Measurements from ENCODE around the gene CRYL1. TPM values are rescaled to one million over a fixed set of nuclear protein-coding genes. Genes with fewer than 3 reads are reported as not detected.

CRYL1 gene
- total RNA-seq, 2 experiments from 2014 or later = 17.5 to 18.2 TPM

- no peak for DNase-seq
- H3K4me3 Mint-ChIP-seq = no peak overlapping the region
- POLR2A ChIA-PET = no interaction called here
- H3K9me3 Mint-ChIP-seq = no peaks in the 10 kb centered on the region
- peak overlapping the region; percentile 23 for H3K27ac Mint-ChIP-seq
- peaks cover 12% of the 10 kb centered on the region for H3K27me3 Mint-ChIP-seq
- CTCF ChIA-PET = interaction anchor here (1.1 kb wide), 1 partner anchor 43 kb away, joined by 4 read pairs; no protein-coding TSS in a partner anchor
- H3K4me1 Mint-ChIP-seq (ENCODE audit: low read depth) = peaks cover 8% of the 10 kb centered on the region
- intact Hi-C loops (cut with micrococcal nuclease) = no loop called here
- no peaks in the 10 kb centered on the region for H3K36me3 Mint-ChIP-seq
These were observed 155.7 kb downstream of the CRYL1 start for GRCh38 chr13:20369886-20370361.

- ChIA-PET POLR2A (no interaction called here), CTCF (no interaction called here)
- Mint-ChIP-seq H3K27me3 (peaks cover 6% of the 10 kb centered on the region), H3K36me3 (no peaks in the 10 kb centered on the region), H3K27ac (no peak overlapping the region), H3K9me3 (no peaks in the 10 kb centered on the region), H3K4me3 (no peak overlapping the region), H3K4me1 (ENCODE audit: low read depth) (peaks cover 11% of the 10 kb centered on the region)
- intact Hi-C loops (cut with micrococcal nuclease) = no loop called here
- DNase-seq = no peak
These were observed 159.6 kb downstream of the CRYL1 start for GRCh38 chr13:20366056-20366455.

- Mint-ChIP-seq H3K4me3 (no peak overlapping the region), H3K27me3 (no peaks in the 10 kb centered on the region), H3K36me3 (no peaks in the 10 kb centered on the region), H3K4me1 (ENCODE audit: low read depth) (peaks cover 8% of the 10 kb centered on the region), H3K27ac (no peak overlapping the region), H3K9me3 (no peaks in the 10 kb centered on the region)
- intact Hi-C loops (cut with micrococcal nuclease) = no loop called here
- no peak for DNase-seq
- ChIA-PET CTCF (no interaction called here), POLR2A (no interaction called here)
These were observed 162.1 kb downstream of the CRYL1 start for GRCh38 chr13:20363603-20364002.

- Mint-ChIP-seq H3K9me3 (no peaks in the 10 kb centered on the region), H3K27me3 (no peaks in the 10 kb centered on the region), H3K27ac (no peak overlapping the region), H3K36me3 (no peaks in the 10 kb centered on the region), H3K4me3 (no peak overlapping the region), H3K4me1 (ENCODE audit: low read depth) (peaks cover 8% of the 10 kb centered on the region)
- POLR2A ChIA-PET = no interaction called here
- DNase-seq = no peak
- intact Hi-C loops (cut with micrococcal nuclease) = no loop called here
- CTCF ChIA-PET = no interaction called here
These were observed 162.5 kb downstream of the CRYL1 start for GRCh38 chr13:20363172-20363571.

- Mint-ChIP-seq H3K27ac (no peak overlapping the region), H3K9me3 (no peaks in the 10 kb centered on the region), H3K27me3 (no peaks in the 10 kb centered on the region), H3K4me1 (ENCODE audit: low read depth) (peaks cover 8% of the 10 kb centered on the region), H3K36me3 (no peaks in the 10 kb centered on the region), H3K4me3 (no peak overlapping the region)
- intact Hi-C loops (cut with micrococcal nuclease) = no loop called here
- POLR2A ChIA-PET = no interaction called here
- no peak for DNase-seq
- CTCF ChIA-PET = no interaction called here
These were observed 163.1 kb downstream of the CRYL1 start for GRCh38 chr13:20362484-20363041.

GRCh38 chr13:20360835-20361412 is 164.7 kb downstream of the CRYL1 start:
- intact Hi-C loops (cut with micrococcal nuclease) = no loop called here
- POLR2A ChIA-PET = no interaction called here
- H3K27me3 Mint-ChIP-seq = no peaks in the 10 kb centered on the region
- no peaks in the 10 kb centered on the region for H3K36me3 Mint-ChIP-seq
- H3K4me1 Mint-ChIP-seq (ENCODE audit: low read depth) = peaks cover 8% of the 10 kb centered on the region
- no peak overlapping the region for H3K4me3 Mint-ChIP-seq
- no peak overlapping the region for H3K27ac Mint-ChIP-seq
- CTCF ChIA-PET = no interaction called here
- DNase-seq = no peak
- no peaks in the 10 kb centered on the region for H3K9me3 Mint-ChIP-seq

GRCh38 chr13:20360041-20360491 is 165.6 kb downstream of the CRYL1 start:
- Mint-ChIP-seq H3K9me3 (no peaks in the 10 kb centered on the region), H3K4me1 (ENCODE audit: low read depth) (peaks cover 8% of the 10 kb centered on the region), H3K36me3 (no peaks in the 10 kb centered on the region), H3K4me3 (no peak overlapping the region), H3K27ac (no peak overlapping the region), H3K27me3 (no peaks in the 10 kb centered on the region)
- intact Hi-C loops (cut with micrococcal nuclease) = no loop called here
- POLR2A ChIA-PET = no interaction called here
- no peak for DNase-seq
- CTCF ChIA-PET = no interaction called here

GRCh38 chr13:20359335-20359734 is 166.3 kb downstream of the CRYL1 start:
- peak; percentile 15 for DNase-seq
- no peak overlapping the region for H3K4me3 Mint-ChIP-seq
- H3K9me3 Mint-ChIP-seq = no peaks in the 10 kb centered on the region
- no peaks in the 10 kb centered on the region for H3K36me3 Mint-ChIP-seq
- H3K27me3 Mint-ChIP-seq = no peaks in the 10 kb centered on the region
- intact Hi-C loops (cut with micrococcal nuclease) = no loop called here
- peaks cover 8% of the 10 kb centered on the region for H3K4me1 Mint-ChIP-seq (ENCODE audit: low read depth)
- H3K27ac Mint-ChIP-seq = no peak overlapping the region
- CTCF ChIA-PET = no interaction called here
- POLR2A ChIA-PET = no interaction called here

GRCh38 chr13:20358022-20358421 is 167.6 kb downstream of the CRYL1 start:
- peaks cover 9% of the 10 kb centered on the region for H3K4me1 Mint-ChIP-seq (ENCODE audit: low read depth)
- no peaks in the 10 kb centered on the region for H3K36me3 Mint-ChIP-seq
- no peak overlapping the region for H3K4me3 Mint-ChIP-seq
- intact Hi-C loops (cut with micrococcal nuclease) = no loop called here
- H3K27me3 Mint-ChIP-seq = no peaks in the 10 kb centered on the region
- ChIA-PET CTCF (no interaction called here), POLR2A (no interaction called here)
- no peak for DNase-seq
- no peak overlapping the region for H3K27ac Mint-ChIP-seq
- H3K9me3 Mint-ChIP-seq = no peaks in the 10 kb centered on the region

- H3K27ac Mint-ChIP-seq = no peak overlapping the region
- no peak for DNase-seq
- POLR2A ChIA-PET = no interaction called here
- no peaks in the 10 kb centered on the region for H3K36me3 Mint-ChIP-seq
- H3K4me1 Mint-ChIP-seq (ENCODE audit: low read depth) = peaks cover 5% of the 10 kb centered on the region
- intact Hi-C loops (cut with micrococcal nuclease) = no loop called here
- CTCF ChIA-PET = interaction anchor here (1.2 kb wide), 1 partner anchor 64 kb away, joined by 3 read pairs; no protein-coding TSS in a partner anchor
- no peaks in the 10 kb centered on the region for H3K27me3 Mint-ChIP-seq
- no peak overlapping the region for H3K4me3 Mint-ChIP-seq
- no peaks in the 10 kb centered on the region for H3K9me3 Mint-ChIP-seq
These were observed 169.2 kb downstream of the CRYL1 start for GRCh38 chr13:20356444-20356843.

GRCh38 chr13:20354722-20355121 is 170.9 kb downstream of the CRYL1 start:
- H3K36me3 Mint-ChIP-seq = no peaks in the 10 kb centered on the region
- H3K9me3 Mint-ChIP-seq = no peaks in the 10 kb centered on the region
- DNase-seq = no peak
- H3K4me1 Mint-ChIP-seq (ENCODE audit: low read depth) = peaks cover 5% of the 10 kb centered on the region
- no peak overlapping the region for H3K4me3 Mint-ChIP-seq
- intact Hi-C loops (cut with micrococcal nuclease) = loop anchor here (2.0 kb wide), 1 partner anchor 64 kb away; no protein-coding TSS in a partner anchor
- ChIA-PET POLR2A (interaction anchor here (0.8 kb wide), 1 partner anchor 65 kb away, joined by 3 read pairs; no protein-coding TSS in a partner anchor), CTCF (interaction anchor here (0.9 to 1.3 kb wide), 2 partner anchors 46 to 57 kb away, joined by 3 to 4 read pairs; no protein-coding TSS in a partner anchor)
- H3K27ac Mint-ChIP-seq = no peak overlapping the region
- H3K27me3 Mint-ChIP-seq = no peaks in the 10 kb centered on the region

- H3K36me3 Mint-ChIP-seq = no peaks in the 10 kb centered on the region
- H3K27me3 Mint-ChIP-seq = no peaks in the 10 kb centered on the region
- no peak for DNase-seq
- intact Hi-C loops (cut with micrococcal nuclease) = loop anchor here (2.0 kb wide), 1 partner anchor 65 kb away; no protein-coding TSS in a partner anchor
- no peaks in the 10 kb centered on the region for H3K9me3 Mint-ChIP-seq
- POLR2A ChIA-PET = no interaction called here
- CTCF ChIA-PET = no interaction called here
- H3K4me3 Mint-ChIP-seq = no peak overlapping the region
- peaks cover 2% of the 10 kb centered on the region for H3K4me1 Mint-ChIP-seq (ENCODE audit: low read depth)
- no peak overlapping the region for H3K27ac Mint-ChIP-seq
These were observed 171.7 kb downstream of the CRYL1 start for GRCh38 chr13:20353973-20354372.
